ENCODE measurements around the gene OSBPL2.
A peak's percentile ranks its signal among the peaks of the same experiment; 100 is the strongest.

The OSBPL2 gene

DNA sequence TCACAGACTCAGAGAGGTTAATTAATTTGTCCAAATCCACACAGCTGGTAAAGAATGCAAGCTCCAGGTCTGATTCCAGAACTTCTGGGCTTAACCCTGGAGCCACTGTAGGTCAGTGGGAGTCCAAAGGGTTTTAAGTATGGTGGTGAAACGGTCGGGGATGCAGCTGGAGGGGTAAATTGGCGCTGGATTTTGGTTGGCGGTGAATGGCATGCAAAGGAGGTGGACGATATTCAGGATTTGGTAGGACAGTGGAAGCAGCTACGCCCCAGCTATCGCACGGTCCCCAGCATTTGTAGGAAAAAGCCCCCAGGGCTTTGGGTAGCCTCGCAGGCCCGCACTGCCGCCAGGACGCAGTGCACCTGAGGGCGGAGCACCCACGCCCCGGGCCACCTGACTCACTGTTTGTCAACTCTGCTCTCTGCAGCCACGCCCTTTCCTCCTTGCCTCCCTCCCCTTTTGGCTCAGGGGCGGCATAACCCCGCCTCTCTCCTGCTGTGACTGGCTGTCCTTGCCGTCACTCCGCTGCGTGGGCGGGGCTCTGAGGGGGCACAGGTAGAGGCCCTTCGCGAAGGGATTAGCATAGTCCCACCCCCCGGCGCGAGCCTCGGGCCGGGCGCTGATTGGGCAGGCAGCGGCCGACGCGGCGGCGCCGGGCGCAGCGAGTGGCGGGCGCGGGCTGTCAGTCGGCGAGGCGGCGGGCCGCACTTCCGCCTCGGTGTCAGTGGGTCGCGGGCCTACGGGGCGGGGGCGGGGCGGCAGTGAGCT is at the start of gene OSBPL2:
TSS of gene OSBPL2 (plus strand) at position 721 of the 768 bp plus-strand sequence. CDS start 17,664 bp downstream, outside the sequence.
- H3K27ac Mint-ChIP-seq: peak within 1 kb of the TSS; percentile 88 to 94
- DNase-seq: peak; percentile 100
- peaks cover 6% of the 10 kb centered on the region for H3K27me3 Mint-ChIP-seq
- ATAC-seq: peak; percentile 99
- H3K4me3 Mint-ChIP-seq: peak within 1 kb of the TSS; percentile 88 to 91
- peaks cover 46% of the 10 kb centered on the region for H3K4me1 Mint-ChIP-seq
- no peaks in the 10 kb centered on the region for H3K9me3 Mint-ChIP-seq

GRCh38 chr20:62190639-62191411 is 47.5 kb upstream of the OSBPL2 start:
- Mint-ChIP-seq H3K4me1 (peaks cover 52% of the 10 kb centered on the region), H3K27me3 (no peaks in the 10 kb centered on the region), H3K27ac (peak overlapping the region in 1 of 2 donors; percentile 79), H3K4me3 (no peak overlapping the region), H3K9me3 (no peaks in the 10 kb centered on the region)
- no peak for ATAC-seq
- DNase-seq: no peak

GRCh38 chr20:62191781-62192559 is 46.4 kb upstream of the OSBPL2 start:
- DNase-seq: no peak
- no peak for ATAC-seq

GRCh38 chr20:62192635-62193034 is 45.7 kb upstream of the OSBPL2 start:
- H3K9me3 Mint-ChIP-seq: no peaks in the 10 kb centered on the region
- peaks cover 42% of the 10 kb centered on the region for H3K4me1 Mint-ChIP-seq
- H3K27me3 Mint-ChIP-seq: no peaks in the 10 kb centered on the region
- H3K27ac Mint-ChIP-seq: no peak overlapping the region
- DNase-seq (no peak), ATAC-seq (no peak)
- no peak overlapping the region for H3K4me3 Mint-ChIP-seq

More at GRCh38 chr20:62191781-62192559, 46.4 kb upstream of the OSBPL2 start:
- Mint-ChIP-seq H3K27ac (peak overlapping the region in 1 of 2 donors; percentile 48), H3K27me3 (no peaks in the 10 kb centered on the region), H3K4me3 (no peak overlapping the region), H3K9me3 (no peaks in the 10 kb centered on the region), H3K4me1 (peaks cover 45% of the 10 kb centered on the region)

GRCh38 chr20:62193079-62194025 is 45.0 kb upstream of the OSBPL2 start:
- ATAC-seq (no peak), DNase-seq (no peak)
- Mint-ChIP-seq H3K9me3 (no peaks in the 10 kb centered on the region), H3K27ac (no peak overlapping the region), H3K4me3 (no peak overlapping the region), H3K4me1 (peaks cover 42% of the 10 kb centered on the region), H3K27me3 (no peaks in the 10 kb centered on the region)

- ATAC-seq (no peak), DNase-seq (no peak)
- peak overlapping the region in 1 of 2 donors; percentile 57 for H3K27ac Mint-ChIP-seq
- H3K9me3 Mint-ChIP-seq: no peaks in the 10 kb centered on the region
- H3K27me3 Mint-ChIP-seq: no peaks in the 10 kb centered on the region
- H3K4me1 Mint-ChIP-seq: peaks cover 39% of the 10 kb centered on the region
- H3K4me3 Mint-ChIP-seq: peak overlapping the region in 1 of 2 donors; percentile 58
These were observed 43.3 kb upstream of the OSBPL2 start for GRCh38 chr20:62195075-62195405.

- H3K27ac Mint-ChIP-seq: peak overlapping the region in 1 of 2 donors; percentile 48
- ATAC-seq: no peak
- DNase-seq: no peak
- H3K27me3 Mint-ChIP-seq: no peaks in the 10 kb centered on the region
- H3K9me3 Mint-ChIP-seq: no peaks in the 10 kb centered on the region
- H3K4me1 Mint-ChIP-seq: peaks cover 36% of the 10 kb centered on the region
- no peak overlapping the region for H3K4me3 Mint-ChIP-seq
These were observed 42.6 kb upstream of the OSBPL2 start for GRCh38 chr20:62195736-62196135.

DNA sequence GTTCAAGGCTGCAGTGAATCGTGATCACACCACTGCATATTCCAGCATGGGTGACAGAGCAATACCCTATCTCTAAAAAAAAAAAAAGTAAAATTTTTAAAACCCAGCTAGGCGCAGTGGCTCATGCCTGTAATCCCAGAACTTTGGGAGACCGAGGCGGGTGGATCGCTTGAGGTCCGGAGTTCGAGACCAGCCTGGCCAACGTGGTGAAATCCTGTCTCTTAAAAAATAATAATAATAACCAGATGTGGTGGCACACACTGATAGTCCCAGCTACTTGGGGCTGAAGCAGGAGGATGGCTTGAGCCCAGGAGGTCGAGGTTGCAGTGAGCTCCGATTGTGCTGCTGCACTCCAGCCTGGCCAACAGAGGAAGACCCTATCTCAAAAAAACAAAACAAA is 42.0 kb upstream of the OSBPL2 start:
- ATAC-seq (no peak), DNase-seq (no peak)
- peaks cover 34% of the 10 kb centered on the region for H3K4me1 Mint-ChIP-seq
- H3K4me3 Mint-ChIP-seq: no peak overlapping the region
- H3K27ac Mint-ChIP-seq: no peak overlapping the region
- no peaks in the 10 kb centered on the region for H3K27me3 Mint-ChIP-seq
- H3K9me3 Mint-ChIP-seq: no peaks in the 10 kb centered on the region

DNA sequence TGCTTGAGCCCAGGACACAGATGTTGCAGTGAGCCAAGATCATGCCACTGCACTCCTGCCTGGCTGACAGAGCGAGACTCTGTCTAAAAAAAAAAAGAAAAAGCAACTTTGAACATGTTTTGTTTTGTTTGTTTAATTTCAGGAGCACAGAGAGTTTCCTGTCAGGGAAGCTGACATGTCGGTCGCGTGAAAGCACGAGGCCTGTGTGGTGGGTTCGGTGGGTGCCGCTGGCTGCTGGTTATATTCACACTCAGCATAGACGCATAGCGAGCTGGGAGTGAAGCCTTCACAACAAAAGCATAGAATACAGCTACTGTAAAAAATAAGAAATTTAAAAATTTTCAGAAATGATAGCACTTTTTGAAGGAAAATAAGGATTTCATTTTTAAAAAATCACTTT is 41.0 kb upstream of the OSBPL2 start:
- ATAC-seq: no peak
- DNase-seq: no peak
- H3K27ac Mint-ChIP-seq: no peak overlapping the region
- H3K27me3 Mint-ChIP-seq: no peaks in the 10 kb centered on the region
- peaks cover 31% of the 10 kb centered on the region for H3K4me1 Mint-ChIP-seq
- H3K4me3 Mint-ChIP-seq: no peak overlapping the region
- H3K9me3 Mint-ChIP-seq: no peaks in the 10 kb centered on the region

DNA sequence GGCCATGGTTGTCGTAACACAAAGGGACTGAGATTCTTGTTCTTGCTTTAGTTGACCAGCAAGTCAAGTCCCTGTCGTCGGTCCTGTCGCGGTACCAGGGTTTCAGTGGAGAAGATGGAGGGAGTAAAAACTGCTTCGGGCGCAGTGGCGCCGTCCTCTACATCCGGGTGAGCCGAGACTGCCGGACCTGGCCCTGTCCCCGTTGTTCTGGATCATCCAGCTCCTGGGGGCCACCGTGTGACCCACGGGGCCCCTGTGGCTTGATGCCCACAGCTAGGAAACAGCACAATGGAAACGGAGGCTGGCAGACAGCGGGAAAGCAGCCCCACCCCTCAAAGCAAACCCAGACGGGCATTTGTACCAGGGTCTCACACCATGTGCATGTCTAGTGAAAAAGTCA is 40.5 kb upstream of the OSBPL2 start:
- peaks cover 30% of the 10 kb centered on the region for H3K4me1 Mint-ChIP-seq
- peak overlapping the region in 1 of 2 donors; percentile 71 for H3K27ac Mint-ChIP-seq
- no peaks in the 10 kb centered on the region for H3K27me3 Mint-ChIP-seq
- no peaks in the 10 kb centered on the region for H3K9me3 Mint-ChIP-seq
- H3K4me3 Mint-ChIP-seq: no peak overlapping the region
- ATAC-seq: no peak
- no peak for DNase-seq

GRCh38 chr20:62198496-62198895 is 39.8 kb upstream of the OSBPL2 start:
- Mint-ChIP-seq H3K27ac (peak overlapping the region in 1 of 2 donors; percentile 59), H3K27me3 (no peaks in the 10 kb centered on the region), H3K9me3 (no peaks in the 10 kb centered on the region), H3K4me1 (peaks cover 23% of the 10 kb centered on the region), H3K4me3 (no peak overlapping the region)
- DNase-seq (no peak), ATAC-seq (no peak)

- Mint-ChIP-seq H3K27me3 (no peaks in the 10 kb centered on the region), H3K4me1 (peaks cover 20% of the 10 kb centered on the region), H3K9me3 (no peaks in the 10 kb centered on the region), H3K27ac (no peak overlapping the region), H3K4me3 (no peak overlapping the region)
- ATAC-seq: no peak
- DNase-seq: no peak
These were observed 39.4 kb upstream of the OSBPL2 start for GRCh38 chr20:62198931-62199330.

- no peak for ATAC-seq
- DNase-seq: no peak
- no peaks in the 10 kb centered on the region for H3K9me3 Mint-ChIP-seq
- H3K27ac Mint-ChIP-seq: no peak overlapping the region
- peaks cover 3% of the 10 kb centered on the region for H3K4me1 Mint-ChIP-seq
- no peak overlapping the region for H3K4me3 Mint-ChIP-seq
- no peaks in the 10 kb centered on the region for H3K27me3 Mint-ChIP-seq
These were observed 37.7 kb upstream of the OSBPL2 start for GRCh38 chr20:62200491-62201172.

Data from stimulated activated naive CD8-positive, alpha-beta T cell treated with anti-CD3 and anti-CD28 coated beads, Interleukin-15, amount 100 ng/mL, for 72 hours (primary cell).